GM18519 (cell line): Measurements from ENCODE around the gene LRRC63.

ENCODE experiments used
- ATAC-seq: cut with Tn5 transposase; IDR thresholded peaks from one replicate; pipeline ENCODE4 v1.9.1; 2021; ENCODE audit warnings: mild to moderate bottlenecking, moderate library complexity; ENCODE audit not compliant: unreplicated experiment, low FRiP score

LRRC63 gene

DNA sequence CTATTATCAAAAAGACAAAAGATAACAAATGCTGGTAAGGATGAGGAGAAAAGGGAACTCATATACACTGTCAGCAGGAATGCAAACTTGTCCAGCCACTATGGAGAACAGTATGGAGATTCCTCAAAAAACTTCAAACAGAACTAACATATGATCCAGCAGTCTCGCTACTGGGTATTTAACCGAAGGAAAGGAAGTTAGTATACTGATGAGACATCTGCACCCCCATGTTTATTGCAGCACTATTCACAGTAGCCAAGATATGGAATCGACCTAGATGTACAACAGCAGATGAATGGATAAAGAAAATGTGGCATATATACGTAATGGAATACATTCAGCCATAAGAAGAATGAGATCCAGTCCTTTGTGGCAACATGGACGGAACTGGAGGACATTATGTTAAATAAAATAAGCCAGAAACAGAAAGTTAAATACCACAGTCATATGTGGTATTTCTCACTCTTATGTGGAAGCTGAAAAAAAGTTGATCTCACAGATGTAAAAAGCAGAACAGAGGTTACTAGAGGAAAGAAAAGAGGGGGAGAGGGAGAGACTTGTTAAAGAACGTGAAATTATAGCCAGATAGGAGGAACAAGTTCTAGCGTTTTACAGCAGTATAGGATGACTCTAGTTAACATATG, 92.1 kb downstream of the LRRC63 start:
- ATAC-seq: no peak

DNA sequence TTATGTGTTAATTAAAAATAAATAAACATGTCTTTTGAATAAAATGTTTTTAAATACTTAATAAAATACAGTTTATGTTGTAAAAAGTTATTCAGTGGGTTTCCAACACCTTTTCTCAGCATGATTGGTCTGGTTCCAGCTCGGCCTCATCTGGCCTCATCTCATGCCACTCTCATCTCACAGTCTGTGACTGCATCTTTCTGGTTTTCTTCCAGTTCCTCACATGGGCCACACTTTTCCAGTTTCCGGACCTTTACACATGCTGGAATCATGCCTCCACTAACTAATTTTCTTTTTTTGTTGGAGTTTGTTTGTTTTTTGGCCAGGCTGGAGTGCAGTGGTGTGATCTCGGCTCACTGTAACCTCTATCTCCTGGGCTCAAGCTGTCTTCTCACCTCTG, 92.8 kb downstream of the LRRC63 start:
- ATAC-seq: no peak

DNA sequence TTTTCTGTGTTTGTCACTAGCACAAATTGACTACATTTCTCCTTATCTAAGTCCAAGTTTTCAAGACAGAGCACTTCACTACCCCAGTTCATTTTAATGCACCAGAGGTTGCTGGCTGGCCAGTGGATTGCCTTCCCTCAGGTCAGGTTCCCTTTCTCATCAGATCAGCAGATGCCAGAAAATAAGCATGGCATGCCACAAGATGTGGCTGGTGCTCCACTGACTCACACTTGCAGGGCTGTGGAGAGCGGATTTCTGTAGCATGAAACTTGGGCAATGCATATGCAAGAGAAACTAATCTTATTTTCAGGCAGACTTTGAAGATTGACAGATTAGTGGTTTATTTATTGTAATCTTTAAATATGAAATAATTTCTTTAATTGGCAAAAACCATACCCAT, 95.8 kb downstream of the LRRC63 start:
- ATAC-seq: no peak

DNA sequence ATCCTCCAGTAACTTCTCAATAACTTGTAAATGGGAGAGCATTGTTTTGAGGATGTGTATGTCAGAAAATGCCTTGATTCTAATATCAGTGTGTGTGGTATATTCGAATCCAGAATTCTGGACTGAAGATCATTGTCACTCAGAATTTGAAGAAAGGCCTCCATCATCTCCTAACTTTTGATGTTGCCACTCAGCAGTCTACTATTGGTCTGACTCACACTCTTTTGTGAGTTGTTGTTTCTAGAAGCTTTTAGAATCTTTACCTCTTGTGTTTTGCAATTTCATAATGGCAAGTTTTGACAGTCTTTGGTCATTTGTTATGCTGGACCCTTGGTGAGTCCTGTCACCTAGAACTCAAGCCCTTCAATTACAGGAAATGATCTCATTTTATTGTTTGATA, 98.3 kb downstream of the LRRC63 start:
- no peak for ATAC-seq

GRCh38 chr13:46311217-46311616, 99.5 kb downstream of the LRRC63 start:
- no peak for ATAC-seq

DNA sequence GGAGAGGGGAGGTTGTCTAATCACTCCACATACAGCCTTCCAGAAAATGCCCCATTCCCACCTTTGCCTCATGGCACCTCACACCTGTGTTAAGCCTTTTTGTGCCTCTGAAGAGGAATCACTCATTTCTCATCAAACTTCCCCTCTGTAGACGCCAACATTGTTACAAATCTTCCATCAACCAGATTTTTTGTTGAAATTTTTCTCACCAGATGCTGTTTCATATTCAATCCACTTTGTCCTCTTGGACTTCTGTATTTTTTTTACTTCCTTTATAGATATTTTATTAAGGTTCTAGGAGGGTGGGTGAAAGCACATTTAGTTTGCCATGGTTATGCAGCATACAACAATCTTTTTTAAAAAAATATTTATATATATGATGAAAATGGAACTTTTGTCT, 101.3 kb downstream of the LRRC63 start:
- ATAC-seq: no peak

DNA sequence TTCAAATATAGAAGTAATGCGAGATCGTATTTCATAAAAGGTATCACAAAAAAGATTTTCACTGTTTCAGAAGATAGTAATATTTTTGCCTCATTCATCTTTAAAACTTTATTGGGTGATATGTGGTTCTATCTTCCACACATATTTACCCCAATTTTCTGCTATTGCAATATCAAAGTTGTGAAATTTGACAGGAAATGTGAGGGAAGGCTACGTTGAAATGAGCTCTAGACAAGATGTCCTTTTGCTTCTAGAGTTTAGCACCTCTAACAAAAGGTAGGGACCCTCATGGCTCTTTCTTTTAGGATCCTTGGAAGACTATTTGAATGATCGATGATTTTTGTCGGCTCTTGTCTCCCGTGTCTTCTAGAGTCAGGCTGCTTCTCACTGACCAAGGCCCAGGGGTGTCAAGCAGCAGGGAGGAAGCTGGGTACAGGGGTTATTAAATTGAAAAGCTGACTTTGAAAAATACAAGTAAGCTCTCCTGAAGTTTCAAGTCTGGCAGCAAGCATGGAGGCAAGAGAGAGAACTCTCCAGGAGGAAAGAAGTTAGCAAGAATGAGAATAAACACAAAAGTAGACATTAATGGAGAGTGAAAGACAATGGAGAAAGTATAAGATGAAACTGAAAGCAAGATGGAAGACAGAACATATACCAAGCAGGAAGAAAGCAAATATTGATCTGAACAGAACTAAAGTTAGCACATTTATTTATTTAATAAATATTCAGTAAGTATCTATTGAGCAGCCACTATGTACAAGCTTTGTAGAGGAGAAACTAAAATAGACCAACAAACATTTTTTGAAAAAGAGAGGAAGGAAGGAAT, 101.9 kb downstream of the LRRC63 start:
- ATAC-seq: no peak

GRCh38 chr13:46314587-46314986, 102.9 kb downstream of the LRRC63 start:
- no peak for ATAC-seq

DNA sequence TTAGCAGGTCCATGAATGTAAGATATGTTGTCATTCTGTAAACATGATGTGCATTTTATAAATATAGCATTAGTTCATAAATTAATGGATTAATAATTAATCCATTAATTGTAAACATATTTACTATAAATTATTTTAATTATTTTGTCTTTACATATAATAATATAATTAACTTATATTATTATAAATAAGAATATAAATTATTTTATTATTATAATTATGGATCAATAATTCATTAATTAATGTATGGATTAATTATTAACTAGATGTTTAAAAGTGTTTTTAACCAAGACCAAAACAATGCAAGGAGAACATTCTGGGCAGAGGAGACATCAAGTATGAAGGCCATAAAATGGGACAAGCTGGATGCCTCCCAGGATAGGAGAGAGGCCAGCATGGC, 103.3 kb downstream of the LRRC63 start:
- ATAC-seq: no peak

DNA sequence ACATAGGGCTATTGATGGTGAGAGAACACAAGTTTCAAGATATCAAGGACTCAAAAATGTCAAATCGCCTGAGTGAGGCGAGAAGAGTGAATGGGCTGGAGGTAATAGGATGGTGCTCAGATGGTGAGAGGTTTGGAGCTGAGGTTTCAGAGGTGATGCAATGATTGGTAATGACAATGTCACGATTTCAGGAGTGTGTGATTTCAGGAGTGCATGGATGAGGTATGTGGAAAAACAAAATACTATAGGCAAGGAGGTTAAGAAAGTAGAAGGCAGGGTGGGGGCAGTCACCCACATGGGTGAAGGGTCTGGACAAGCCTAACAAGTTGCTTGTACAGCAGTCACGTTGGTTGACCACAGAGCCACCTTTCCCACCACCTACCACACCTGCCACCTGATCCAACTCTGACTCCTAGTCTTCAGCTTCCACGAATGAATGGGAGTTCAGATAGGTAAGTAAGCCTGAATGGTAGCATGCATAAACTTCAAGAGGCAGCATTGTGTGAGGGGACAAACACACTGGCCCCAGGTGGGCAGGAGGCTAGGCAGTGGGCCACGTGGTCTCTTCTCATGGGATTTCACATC, 103.9 kb downstream of the LRRC63 start:
- no peak for ATAC-seq

- ATAC-seq: no peak
Observed at GRCh38 chr13:46317120-46317519, 105.4 kb downstream of the LRRC63 start.

- no peak for ATAC-seq
Observed at GRCh38 chr13:46318986-46319385, 107.3 kb downstream of the LRRC63 start.

GRCh38 chr13:46320406-46320805, 108.7 kb downstream of the LRRC63 start:
- ATAC-seq: no peak

- ATAC-seq: no peak
Observed at GRCh38 chr13:46320821-46321220, 109.1 kb downstream of the LRRC63 start.

- no peak for ATAC-seq
Observed at GRCh38 chr13:46321494-46322225, 109.9 kb downstream of the LRRC63 start.

DNA sequence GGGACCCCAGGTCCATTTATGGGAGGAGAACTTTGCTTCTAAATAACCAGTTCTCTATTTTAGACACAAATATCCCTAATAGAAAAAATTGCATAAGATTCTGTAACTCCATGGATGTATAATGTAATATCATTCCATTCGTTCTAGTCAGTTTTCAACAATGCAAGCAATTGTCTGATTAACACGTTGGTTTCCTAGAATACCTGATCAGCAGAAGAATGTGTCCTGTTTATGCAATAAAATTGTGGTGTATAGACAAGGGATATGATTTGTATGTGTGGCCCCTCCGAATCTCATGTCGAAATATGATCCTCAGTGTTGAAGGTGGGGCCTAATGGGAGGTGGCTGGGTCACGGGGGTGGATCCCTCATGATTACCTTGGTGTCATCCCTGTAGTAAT, 113.2 kb downstream of the LRRC63 start:
- no peak for ATAC-seq
